Liver (tissue), 9 donors: ENCODE data around the gene DAP3. TPM values are rescaled to one million over a fixed set of nuclear protein-coding genes. Genes with fewer than 3 reads are reported as not detected.

Experiments used
- DNase-seq: peaks from one replicate; pipeline ENCODE4 v3.0.0-alpha.2; 2017; ENCODE audit warnings: low spot score
- H3K27ac ChIP-seq, 2 donors: one replicate each; pipeline ENCODE4 v1.7.0; 2013; ENCODE audit warnings: inconsistent platforms in 2 of 2, low read length in 2 of 2, control low read depth in 1 of 2, low read depth in 1 of 2, mild to moderate bottlenecking in 1 of 2
- H3K27me3 ChIP-seq, 4 donors: one replicate each; pipeline versions ENCODE4 v1.6.1 to v1.7.0; 2013; ENCODE audit warnings: low read length in 3 of 4, inconsistent platforms in 1 of 4, mild to moderate bottlenecking in 1 of 4, moderate library complexity in 1 of 4; ENCODE audit not compliant: control insufficient read depth in 4 of 4, insufficient read depth in 4 of 4
- H3K36me3 ChIP-seq, 4 donors: one replicate each; pipeline versions ENCODE4 v1.6.1 to v1.7.0; 2013; ENCODE audit warnings: low read length in 3 of 4, mild to moderate bottlenecking in 3 of 4, low read depth in 1 of 4, moderate library complexity in 1 of 4; ENCODE audit not compliant: control insufficient read depth in 4 of 4, insufficient read depth in 3 of 4
- H3K4me1 ChIP-seq, 4 donors: one replicate each; pipeline versions ENCODE4 v1.6.1 to v1.7.0; 2013; ENCODE audit warnings: low read length in 3 of 4, mild to moderate bottlenecking in 3 of 4, moderate library complexity in 1 of 4; ENCODE audit not compliant: control insufficient read depth in 4 of 4, insufficient read depth in 4 of 4
- H3K4me3 ChIP-seq, 3 donors: one replicate each; pipeline versions ENCODE4 v1.6.1 to v1.7.0; 2013; ENCODE audit warnings: low read length in 3 of 3, control low read depth in 1 of 3, low read depth in 1 of 3, mild to moderate bottlenecking in 1 of 3
- H3K9ac ChIP-seq, 2 donors: one replicate each; pipeline ENCODE4 v1.7.0; 2013; ENCODE audit warnings: low read length in 2 of 2, mild to moderate bottlenecking in 2 of 2, moderate library complexity in 2 of 2, control low read depth in 1 of 2, low read depth in 1 of 2
- H3K9me3 ChIP-seq, 4 donors: one replicate each; pipeline versions ENCODE4 v1.6.1 to v1.7.0; 2013; ENCODE audit warnings: low read length in 3 of 4; ENCODE audit not compliant: control insufficient read depth in 4 of 4
- ATF3 ChIP-seq: IDR thresholded peaks from 2 replicates; pipeline ENCODE4 v1.6.1; 2016; ENCODE audit warnings: antibody characterized with exemption
- EGR1 ChIP-seq, 2 donors: IDR thresholded peaks; 2 replicates each; pipeline ENCODE4 v1.6.1; 2016 to 2018; ENCODE audit warnings: antibody characterized with exemption in 2 of 2, low read depth in 2 of 2
- FOXA1 ChIP-seq: IDR thresholded peaks from 2 replicates; pipeline ENCODE4 v1.6.1; 2016; ENCODE audit warnings: antibody characterized with exemption
- GABPA ChIP-seq, 2 donors: IDR thresholded peaks in 1 of 2; conservative IDR thresholded peaks in 1 of 2; 2 replicates each; pipeline ENCODE4 v1.6.1; 2016; ENCODE audit warnings: antibody characterized with exemption in 2 of 2, mild to moderate bottlenecking in 1 of 2, moderate library complexity in 1 of 2
- HNF4A ChIP-seq, 2 donors: conservative IDR thresholded peaks; 2 replicates each; pipeline ENCODE4 v1.6.1; 2016; ENCODE audit warnings: antibody characterized with exemption in 2 of 2, mild to moderate bottlenecking in 2 of 2
- HNF4G ChIP-seq: IDR thresholded peaks from 2 replicates; pipeline ENCODE4 v1.6.1; 2016; ENCODE audit warnings: antibody characterized with exemption
- JUND ChIP-seq, 2 donors: IDR thresholded peaks; 2 replicates each; pipeline ENCODE4 v1.6.1; 2016; ENCODE audit warnings: antibody characterized with exemption in 2 of 2
- NR2F2 ChIP-seq: IDR thresholded peaks from 2 replicates; pipeline ENCODE4 v1.6.1; 2016; ENCODE audit warnings: antibody characterized with exemption
- REST ChIP-seq: IDR thresholded peaks from 2 replicates; pipeline ENCODE4 v1.6.1; 2016; ENCODE audit warnings: antibody characterized with exemption, mild to moderate bottlenecking
- RXRA ChIP-seq, 2 donors: IDR thresholded peaks; 2 replicates each; pipeline ENCODE4 v1.6.1; 2017 to 2018; ENCODE audit warnings: antibody characterized with exemption in 2 of 2, mild to moderate bottlenecking in 1 of 2
- SP1 ChIP-seq: IDR thresholded peaks from 2 replicates; pipeline ENCODE4 v1.6.1; 2018; ENCODE audit warnings: antibody characterized with exemption, mild to moderate bottlenecking
- TAF1 ChIP-seq: conservative IDR thresholded peaks from 2 replicates; pipeline ENCODE4 v1.6.1; 2016; ENCODE audit warnings: antibody characterized with exemption, mild to moderate bottlenecking
- YY1 ChIP-seq: IDR thresholded peaks from 2 replicates; pipeline ENCODE4 v1.6.1; 2016; ENCODE audit warnings: antibody characterized with exemption, mild to moderate bottlenecking
- ZBTB33 ChIP-seq: IDR thresholded peaks from 2 replicates; pipeline ENCODE4 v1.6.1; 2016; ENCODE audit warnings: antibody characterized with exemption
- WGBS: extraction: QIAGEN DNeasy Blood & Tissue Kit; methylation state at CpG from one replicate; pipeline ENCODE4 v1.1.7; 2013; 5-methylcytosine and 5-hydroxymethylcytosine counted together
- polyA plus RNA-seq, 2 donors: library from polyadenylated mRNA; stranded (reverse) in 1 of 2; unstranded in 1 of 2; fragments of 200-250 nt in 1 of 2; fragments of >200 nt in 1 of 2; fragmentation: Nextera tagmentation in 1 of 2; extraction: Ambion mirVana in 1 of 2; gene quantifications; one replicate each; pipeline versions ENCODE4 v1.2.1 to v1.2.3, GENCODE V29; 2013 to 2015
- total RNA-seq, 2 donors: library from RNA; depleted of rRNA; stranded (reverse); fragments of >200 nt; gene quantifications; one replicate each; pipeline ENCODE4 v1.2.3, GENCODE V29; 2014
- TF ChIP-seq, protein P1 (sequence below): IDR thresholded peaks from 2 replicates; pipeline ENCODE4 v1.6.1; 2016; ENCODE audit warnings: antibody characterized with exemption
- donor health status: healthy.
- donor health status: healthy.
- donor health status: healthy.
- donor health status: healthy.
- donor health status: healthy.

The DAP3 gene
- total and polyA plus RNA-seq, 4 donors = 43.1 to 59.3 (median 57.3) TPM

DNA sequence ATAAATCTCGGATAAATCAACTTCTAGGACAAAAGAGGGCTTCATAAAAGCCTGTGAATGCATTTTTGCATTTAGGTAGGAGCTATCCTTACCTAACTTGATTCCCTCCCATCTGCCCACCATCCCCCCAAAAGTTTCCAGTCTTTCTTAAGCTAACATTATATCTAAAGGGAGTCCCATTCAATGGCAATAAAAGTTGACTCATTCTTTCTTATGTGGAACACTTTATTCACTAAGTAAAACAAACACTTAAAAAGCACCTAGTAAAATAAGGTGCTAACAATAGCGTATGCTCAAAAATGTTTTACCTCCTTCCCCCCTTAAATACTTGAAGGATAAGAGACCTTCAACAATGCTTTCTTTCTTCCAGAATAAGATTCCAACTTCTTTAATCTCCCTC lies 84.3 kb downstream of the DAP3 start:
- Histone ChIP-seq H3K4me3 (no peak overlapping the region), H3K36me3 (peaks cover 12 to 82% (median 46%) of the 10 kb centered on the region in 4 donors), H3K9ac (no peak overlapping the region), H3K27me3 (no peaks in the 10 kb centered on the region), H3K27ac (no peak overlapping the region), H3K9me3 (no peaks in the 10 kb centered on the region), H3K4me1 (no peaks in the 10 kb centered on the region)
- no peak for DNase-seq
- WGBS = 89% methylated on average over 2 of the region's 2 CpGs
- TF ChIP-seq HNF4G (no peak), YY1 (no peak), HNF4A (conservative IDR thresholded peaks at IDR 0.05) (no peak), EGR1 (IDR thresholded peaks at IDR 0.05; ENCODE audit: low read depth in 2 of 2) (no peak), GABPA (IDR thresholded peaks at IDR 0.05 in 1 of 2, conservative IDR thresholded peaks at IDR 0.05 in 1 of 2) (no peak), RXRA (IDR thresholded peaks at IDR 0.05) (no peak), REST (no peak)

GRCh38 chr1:155776414-155776813 lies 87.5 kb downstream of the DAP3 start:
- H3K36me3 ChIP-seq = peaks cover 9 to 61% (median 36%) of the 10 kb centered on the region in 4 donors
- TF ChIP-seq FOXA1 (no peak), JUND (IDR thresholded peaks at IDR 0.05) (no peak), HNF4G (no peak), RXRA (IDR thresholded peaks at IDR 0.05) (no peak), HNF4A (conservative IDR thresholded peaks at IDR 0.05) (no peak), SP1 (no peak), GABPA (IDR thresholded peaks at IDR 0.05 in 1 of 2, conservative IDR thresholded peaks at IDR 0.05 in 1 of 2) (no peak), ATF3 (no peak), NR2F2 (no peak), TAF1 (no peak), ZBTB33 (no peak)
- TF ChIP-seq, protein P1, sequence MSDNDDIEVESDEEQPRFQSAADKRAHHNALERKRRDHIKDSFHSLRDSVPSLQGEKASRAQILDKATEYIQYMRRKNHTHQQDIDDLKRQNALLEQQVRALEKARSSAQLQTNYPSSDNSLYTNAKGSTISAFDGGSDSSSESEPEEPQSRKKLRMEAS = no peak
- WGBS = 94% methylated on average over 4 of the region's 4 CpGs

More at GRCh38 chr1:155776414-155776813, 87.5 kb downstream of the DAP3 start:
- no peak overlapping the region for H3K4me3 ChIP-seq
- no peaks in the 10 kb centered on the region for H3K27me3 ChIP-seq
- DNase-seq = no peak
- H3K27ac ChIP-seq = no peak overlapping the region
- H3K9me3 ChIP-seq = no peaks in the 10 kb centered on the region
- H3K4me1 ChIP-seq = no peaks in the 10 kb centered on the region
- no peak overlapping the region for H3K9ac ChIP-seq
